HG03108 (cell line): ENCODE results near the gene UBE2D4.
"Not testable (repeated sequence)": the region's sequence is repeated elsewhere in the genome, so short reads cannot be mapped to it uniquely, and the experiment has no call there.

Source experiments
- ATAC-seq: cut with Tn5 transposase; IDR thresholded peaks from one replicate; pipeline ENCODE4 v1.9.1; 2021; ENCODE audit warnings: moderate library complexity; ENCODE audit not compliant: unreplicated experiment

UBE2D4 gene

GRCh38 chr7:43960933-43961332 is 34.7 kb downstream of the UBE2D4 start:
- ATAC-seq: no peak

- not testable (repeated sequence) for ATAC-seq
Measured at GRCh38 chr7:43966392-43966791, 40.2 kb downstream of the UBE2D4 start.

- not testable (repeated sequence) for ATAC-seq
Measured at GRCh38 chr7:43968172-43969040, 42.2 kb downstream of the UBE2D4 start.

GRCh38 chr7:43969586-43969985 is 43.4 kb downstream of the UBE2D4 start:
- ATAC-seq: not testable (repeated sequence)

- not testable (repeated sequence) for ATAC-seq
Measured at GRCh38 chr7:43970698-43971097, 44.5 kb downstream of the UBE2D4 start.

- ATAC-seq: not testable (repeated sequence)
Measured at GRCh38 chr7:43974033-43974573, 47.9 kb downstream of the UBE2D4 start.

GRCh38 chr7:43974725-43975482 is 48.7 kb downstream of the UBE2D4 start:
- not testable (repeated sequence) for ATAC-seq

GRCh38 chr7:43977525-43977924 is 51.3 kb downstream of the UBE2D4 start:
- no peak for ATAC-seq

- ATAC-seq: not testable (repeated sequence)
Measured at GRCh38 chr7:43978102-43978501, 51.9 kb downstream of the UBE2D4 start.

GRCh38 chr7:43982848-43983247 is 56.6 kb downstream of the UBE2D4 start:
- ATAC-seq: not testable (repeated sequence)

GRCh38 chr7:43983736-43984135 is 57.5 kb downstream of the UBE2D4 start:
- ATAC-seq: not testable (repeated sequence)

- peak; percentile 67 for ATAC-seq
Measured at GRCh38 chr7:43985904-43986864, 59.9 kb downstream of the UBE2D4 start.

- not testable (repeated sequence) for ATAC-seq
Measured at GRCh38 chr7:43987476-43987875, 61.2 kb downstream of the UBE2D4 start.

GRCh38 chr7:43990011-43990585 is 63.9 kb downstream of the UBE2D4 start:
- not testable (repeated sequence) for ATAC-seq

GRCh38 chr7:43990829-43991228 is 64.6 kb downstream of the UBE2D4 start:
- not testable (repeated sequence) for ATAC-seq

- ATAC-seq: peak; percentile 89
Measured at GRCh38 chr7:43992896-43993295, 66.7 kb downstream of the UBE2D4 start.

GRCh38 chr7:43994681-43995080 is 68.4 kb downstream of the UBE2D4 start:
- ATAC-seq: not testable (repeated sequence)

GRCh38 chr7:43997532-43997931 is 71.3 kb downstream of the UBE2D4 start, which contains the start of gene SPDYE1:
SPDYE1 (plus strand) TSS chr7:43997897; CDS start chr7:43999950, 2,053 bp downstream.
- ATAC-seq: not testable (repeated sequence)
